NB4 (cell line): ENCODE measurements around the gene TMEM229B.

Experiments
- MYC ChIP-seq: IDR thresholded peaks from 2 replicates; pipeline ENCODE4 v1.6.1; 2011; ENCODE audit warnings: low read depth, low read length
- POLR2A ChIP-seq: IDR thresholded peaks from 2 replicates; pipeline ENCODE4 v1.6.1; 2011; ENCODE audit warnings: mild to moderate bottlenecking; ENCODE audit not compliant: insufficient read length; ENCODE audit errors: extremely low read depth
- TF ChIP-seq, protein P1 (sequence below): IDR thresholded peaks from one replicate; pipeline ENCODE4 v1.5.1; 2012; ENCODE audit warnings: low read depth, low read length
- TF ChIP-seq, protein P2 (sequence below): IDR thresholded peaks from 2 replicates; pipeline ENCODE4 v1.6.1; 2011; ENCODE audit warnings: low read depth, low read length

- TF ChIP-seq, protein P1, sequence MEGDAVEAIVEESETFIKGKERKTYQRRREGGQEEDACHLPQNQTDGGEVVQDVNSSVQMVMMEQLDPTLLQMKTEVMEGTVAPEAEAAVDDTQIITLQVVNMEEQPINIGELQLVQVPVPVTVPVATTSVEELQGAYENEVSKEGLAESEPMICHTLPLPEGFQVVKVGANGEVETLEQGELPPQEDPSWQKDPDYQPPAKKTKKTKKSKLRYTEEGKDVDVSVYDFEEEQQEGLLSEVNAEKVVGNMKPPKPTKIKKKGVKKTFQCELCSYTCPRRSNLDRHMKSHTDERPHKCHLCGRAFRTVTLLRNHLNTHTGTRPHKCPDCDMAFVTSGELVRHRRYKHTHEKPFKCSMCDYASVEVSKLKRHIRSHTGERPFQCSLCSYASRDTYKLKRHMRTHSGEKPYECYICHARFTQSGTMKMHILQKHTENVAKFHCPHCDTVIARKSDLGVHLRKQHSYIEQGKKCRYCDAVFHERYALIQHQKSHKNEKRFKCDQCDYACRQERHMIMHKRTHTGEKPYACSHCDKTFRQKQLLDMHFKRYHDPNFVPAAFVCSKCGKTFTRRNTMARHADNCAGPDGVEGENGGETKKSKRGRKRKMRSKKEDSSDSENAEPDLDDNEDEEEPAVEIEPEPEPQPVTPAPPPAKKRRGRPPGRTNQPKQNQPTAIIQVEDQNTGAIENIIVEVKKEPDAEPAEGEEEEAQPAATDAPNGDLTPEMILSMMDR, result no peak
- no peak for TF ChIP-seq POLR2A
- no peak for TF ChIP-seq MYC
- TF ChIP-seq, protein P2, sequence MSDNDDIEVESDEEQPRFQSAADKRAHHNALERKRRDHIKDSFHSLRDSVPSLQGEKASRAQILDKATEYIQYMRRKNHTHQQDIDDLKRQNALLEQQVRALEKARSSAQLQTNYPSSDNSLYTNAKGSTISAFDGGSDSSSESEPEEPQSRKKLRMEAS, result no peak
Measured at GRCh38 chr14:67428501-67429031, 60.0 kb downstream of the TMEM229B start.
